HG02973 (cell line): ENCODE measurements around the gene PAPPA.

Experiments
- ATAC-seq: cut with Tn5 transposase; IDR thresholded peaks from one replicate; pipeline ENCODE4 v1.9.1; 2021; ENCODE audit warnings: moderate library complexity; ENCODE audit not compliant: unreplicated experiment

Gene PAPPA

GRCh38 chr9:116303886-116304538 is 150.4 kb downstream of the PAPPA start:
- no peak for ATAC-seq

GRCh38 chr9:116304761-116305160 is 151.2 kb downstream of the PAPPA start:
- no peak for ATAC-seq

GRCh38 chr9:116308076-116308475 is 154.5 kb downstream of the PAPPA start:
- no peak for ATAC-seq

GRCh38 chr9:116309900-116310611 is 156.5 kb downstream of the PAPPA start:
- ATAC-seq = no peak

- ATAC-seq = no peak
Measured at GRCh38 chr9:116312221-116312620, 158.6 kb downstream of the PAPPA start.

GRCh38 chr9:116313638-116314037 is 160.0 kb downstream of the PAPPA start:
- ATAC-seq = no peak

- no peak for ATAC-seq
Measured at GRCh38 chr9:116316246-116316645, 162.7 kb downstream of the PAPPA start.

GRCh38 chr9:116317503-116317902 is 163.9 kb downstream of the PAPPA start:
- no peak for ATAC-seq

GRCh38 chr9:116318468-116319374 is 165.1 kb downstream of the PAPPA start:
- ATAC-seq = no peak

- ATAC-seq = no peak
Measured at GRCh38 chr9:116319480-116319879, 165.9 kb downstream of the PAPPA start.

GRCh38 chr9:116320290-116320689 is 166.7 kb downstream of the PAPPA start:
- no peak for ATAC-seq

- no peak for ATAC-seq
Measured at GRCh38 chr9:116322521-116322920, 168.9 kb downstream of the PAPPA start.

- ATAC-seq = no peak
Measured at GRCh38 chr9:116323012-116323411, 169.4 kb downstream of the PAPPA start.

GRCh38 chr9:116323571-116323970 is 170.0 kb downstream of the PAPPA start:
- ATAC-seq = no peak

GRCh38 chr9:116325924-116326323 is 172.3 kb downstream of the PAPPA start:
- ATAC-seq = no peak

GRCh38 chr9:116327701-116328405 is 174.3 kb downstream of the PAPPA start:
- no peak for ATAC-seq

GRCh38 chr9:116329470-116329869 is 175.9 kb downstream of the PAPPA start:
- ATAC-seq = no peak

- ATAC-seq = no peak
Measured at GRCh38 chr9:116331241-116331640, 177.7 kb downstream of the PAPPA start.

- no peak for ATAC-seq
Measured at GRCh38 chr9:116332090-116332489, 178.5 kb downstream of the PAPPA start.

GRCh38 chr9:116333254-116333653 is 179.7 kb downstream of the PAPPA start:
- no peak for ATAC-seq

GRCh38 chr9:116334546-116335150 is 181.1 kb downstream of the PAPPA start:
- ATAC-seq = no peak
